Ishikawa (cell line): Measurements from ENCODE around the gene RFTN2.

Experiments
- CEBPB ChIP-seq: IDR thresholded peaks from 2 replicates; pipeline ENCODE4 v1.6.1; 2012
- CREB1 ChIP-seq: IDR thresholded peaks from 2 replicates; pipeline ENCODE4 v1.6.1; 2012; ENCODE audit warnings: low read depth
- EGR1 ChIP-seq: IDR thresholded peaks from 2 replicates; pipeline ENCODE4 v1.6.1; 2012
- EP300 ChIP-seq: IDR thresholded peaks from 2 replicates; pipeline ENCODE4 v1.6.1; 2012; ENCODE audit warnings: borderline replicate concordance
- FOXM1 ChIP-seq: IDR thresholded peaks from 2 replicates; pipeline ENCODE4 v1.6.1; 2012; ENCODE audit warnings: low read depth, borderline replicate concordance
- NFIC ChIP-seq: IDR thresholded peaks from 2 replicates; pipeline ENCODE4 v1.6.1; 2012
- RAD21 ChIP-seq: IDR thresholded peaks from 2 replicates; pipeline ENCODE4 v1.6.1; 2012; ENCODE audit warnings: low read depth
- TAF1 ChIP-seq: IDR thresholded peaks from 2 replicates; pipeline ENCODE4 v1.6.1; 2012; ENCODE audit warnings: low read depth, mild to moderate bottlenecking
- TCF12 ChIP-seq: IDR thresholded peaks from 2 replicates; pipeline ENCODE4 v1.6.1; 2012; ENCODE audit warnings: low read depth
- TEAD4 ChIP-seq: IDR thresholded peaks from 2 replicates; pipeline ENCODE4 v1.6.1; 2012
- YY1 ChIP-seq: IDR thresholded peaks from 2 replicates; pipeline ENCODE4 v1.6.1; 2012; ENCODE audit warnings: low read depth
- ZBTB7A ChIP-seq: IDR thresholded peaks from 2 replicates; pipeline ENCODE4 v1.6.1; 2012; ENCODE audit warnings: low read depth
- TF ChIP-seq, protein P1 (sequence below): IDR thresholded peaks from 2 replicates; pipeline ENCODE4 v1.6.1; 2012
- TF ChIP-seq, protein P2 (sequence below): IDR thresholded peaks from 2 replicates; pipeline ENCODE4 v1.6.1; 2012; ENCODE audit warnings: low read depth, mild to moderate bottlenecking
- TF ChIP-seq, protein P3 (sequence below): IDR thresholded peaks from 2 replicates; pipeline ENCODE4 v1.6.1; 2012

RFTN2 gene

DNA sequence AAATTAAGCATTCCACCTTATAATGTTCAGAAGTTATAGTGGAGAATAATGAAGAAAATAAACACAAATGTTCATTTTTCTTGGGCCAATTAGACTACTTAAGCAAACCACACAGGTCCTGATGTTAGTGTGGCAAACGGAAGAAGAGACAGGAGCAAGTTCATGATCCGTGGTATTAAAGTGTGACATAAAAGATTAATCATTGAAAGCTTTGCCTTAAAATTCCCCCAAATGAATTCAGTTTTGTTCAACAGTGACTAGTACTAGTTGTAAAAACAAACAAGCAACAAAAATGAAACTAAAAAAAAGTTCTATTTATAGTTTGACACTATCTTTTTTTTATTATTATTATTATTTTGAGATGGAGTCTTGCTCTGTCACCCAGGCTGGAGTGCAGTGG is 73.7 kb downstream of the RFTN2 start:
- TF ChIP-seq, protein P1, sequence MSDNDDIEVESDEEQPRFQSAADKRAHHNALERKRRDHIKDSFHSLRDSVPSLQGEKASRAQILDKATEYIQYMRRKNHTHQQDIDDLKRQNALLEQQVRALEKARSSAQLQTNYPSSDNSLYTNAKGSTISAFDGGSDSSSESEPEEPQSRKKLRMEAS, result no peak
- TF ChIP-seq YY1, result no peak
- TF ChIP-seq CREB1, result no peak
- TF ChIP-seq TCF12, result no peak

DNA sequence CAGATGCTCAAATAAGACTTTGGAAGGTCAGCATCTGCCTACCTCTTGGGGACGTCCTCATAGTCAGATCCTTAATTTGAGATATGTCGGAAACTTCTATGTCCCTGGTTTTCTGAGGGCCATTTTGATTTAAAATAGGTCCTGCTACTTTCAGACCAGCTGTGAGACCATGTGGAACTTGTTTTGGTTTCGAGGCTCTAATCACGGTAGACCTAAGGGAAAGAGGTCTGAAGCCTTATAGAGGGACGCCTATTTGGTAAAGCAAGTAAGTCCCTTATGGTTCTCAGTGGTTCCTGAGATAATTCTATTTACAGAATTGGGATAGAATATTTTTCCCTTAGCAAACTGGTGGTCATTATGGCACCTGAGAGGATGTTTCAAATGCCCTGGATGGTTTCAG is 75.1 kb downstream of the RFTN2 start:
- TF ChIP-seq, protein P2, sequence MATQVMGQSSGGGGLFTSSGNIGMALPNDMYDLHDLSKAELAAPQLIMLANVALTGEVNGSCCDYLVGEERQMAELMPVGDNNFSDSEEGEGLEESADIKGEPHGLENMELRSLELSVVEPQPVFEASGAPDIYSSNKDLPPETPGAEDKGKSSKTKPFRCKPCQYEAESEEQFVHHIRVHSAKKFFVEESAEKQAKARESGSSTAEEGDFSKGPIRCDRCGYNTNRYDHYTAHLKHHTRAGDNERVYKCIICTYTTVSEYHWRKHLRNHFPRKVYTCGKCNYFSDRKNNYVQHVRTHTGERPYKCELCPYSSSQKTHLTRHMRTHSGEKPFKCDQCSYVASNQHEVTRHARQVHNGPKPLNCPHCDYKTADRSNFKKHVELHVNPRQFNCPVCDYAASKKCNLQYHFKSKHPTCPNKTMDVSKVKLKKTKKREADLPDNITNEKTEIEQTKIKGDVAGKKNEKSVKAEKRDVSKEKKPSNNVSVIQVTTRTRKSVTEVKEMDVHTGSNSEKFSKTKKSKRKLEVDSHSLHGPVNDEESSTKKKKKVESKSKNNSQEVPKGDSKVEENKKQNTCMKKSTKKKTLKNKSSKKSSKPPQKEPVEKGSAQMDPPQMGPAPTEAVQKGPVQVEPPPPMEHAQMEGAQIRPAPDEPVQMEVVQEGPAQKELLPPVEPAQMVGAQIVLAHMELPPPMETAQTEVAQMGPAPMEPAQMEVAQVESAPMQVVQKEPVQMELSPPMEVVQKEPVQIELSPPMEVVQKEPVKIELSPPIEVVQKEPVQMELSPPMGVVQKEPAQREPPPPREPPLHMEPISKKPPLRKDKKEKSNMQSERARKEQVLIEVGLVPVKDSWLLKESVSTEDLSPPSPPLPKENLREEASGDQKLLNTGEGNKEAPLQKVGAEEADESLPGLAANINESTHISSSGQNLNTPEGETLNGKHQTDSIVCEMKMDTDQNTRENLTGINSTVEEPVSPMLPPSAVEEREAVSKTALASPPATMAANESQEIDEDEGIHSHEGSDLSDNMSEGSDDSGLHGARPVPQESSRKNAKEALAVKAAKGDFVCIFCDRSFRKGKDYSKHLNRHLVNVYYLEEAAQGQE, result no peak
- TF ChIP-seq ZBTB7A, result no peak
- TF ChIP-seq FOXM1, result no peak
- no peak for TF ChIP-seq EGR1
- TF ChIP-seq, protein P3, sequence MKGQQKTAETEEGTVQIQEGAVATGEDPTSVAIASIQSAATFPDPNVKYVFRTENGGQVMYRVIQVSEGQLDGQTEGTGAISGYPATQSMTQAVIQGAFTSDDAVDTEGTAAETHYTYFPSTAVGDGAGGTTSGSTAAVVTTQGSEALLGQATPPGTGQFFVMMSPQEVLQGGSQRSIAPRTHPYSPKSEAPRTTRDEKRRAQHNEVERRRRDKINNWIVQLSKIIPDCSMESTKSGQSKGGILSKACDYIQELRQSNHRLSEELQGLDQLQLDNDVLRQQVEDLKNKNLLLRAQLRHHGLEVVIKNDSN, result no peak
- TF ChIP-seq, protein P1, result no peak
- no peak for TF ChIP-seq CEBPB
- no peak for TF ChIP-seq RAD21
- no peak for TF ChIP-seq TCF12
- TF ChIP-seq TEAD4, result no peak

DNA sequence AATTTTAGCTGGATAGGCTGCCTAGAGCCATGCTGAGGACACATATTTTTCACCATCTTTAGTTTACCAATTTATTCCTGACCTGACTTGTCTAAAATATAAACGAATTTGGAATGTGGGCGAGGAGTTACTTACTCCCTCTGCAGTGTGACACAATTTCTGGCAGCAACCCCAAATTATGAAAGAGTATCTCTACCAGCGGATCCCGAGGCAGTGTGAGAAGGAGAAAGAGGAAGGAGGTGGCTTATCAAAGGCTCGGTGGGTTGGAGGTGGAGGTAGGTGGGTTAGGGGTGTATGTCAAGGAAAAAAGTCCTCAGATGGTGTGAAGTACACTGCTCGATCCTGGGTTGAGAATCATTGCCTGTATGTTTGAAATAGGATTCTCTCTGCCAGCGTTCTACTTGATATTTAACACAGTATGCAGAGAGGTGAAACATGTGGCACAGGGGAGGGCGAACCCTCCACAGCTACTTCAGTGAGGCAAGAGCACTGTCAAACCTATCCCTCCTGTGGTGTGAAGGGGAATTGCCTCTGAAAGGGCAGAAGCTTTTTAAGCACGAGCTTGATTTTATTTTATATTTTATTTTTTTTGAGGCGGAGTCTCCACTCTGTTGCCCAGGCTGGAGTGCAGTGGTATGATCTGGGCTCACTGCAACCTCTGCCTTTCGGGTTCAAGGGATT is 76.0 kb downstream of the RFTN2 start:
- TF ChIP-seq EGR1, result no peak
- no peak for TF ChIP-seq FOXM1
- no peak for TF ChIP-seq ZBTB7A
- no peak for TF ChIP-seq CREB1
- no peak for TF ChIP-seq NFIC
- no peak for TF ChIP-seq RAD21
- TF ChIP-seq, protein P2, result no peak

DNA sequence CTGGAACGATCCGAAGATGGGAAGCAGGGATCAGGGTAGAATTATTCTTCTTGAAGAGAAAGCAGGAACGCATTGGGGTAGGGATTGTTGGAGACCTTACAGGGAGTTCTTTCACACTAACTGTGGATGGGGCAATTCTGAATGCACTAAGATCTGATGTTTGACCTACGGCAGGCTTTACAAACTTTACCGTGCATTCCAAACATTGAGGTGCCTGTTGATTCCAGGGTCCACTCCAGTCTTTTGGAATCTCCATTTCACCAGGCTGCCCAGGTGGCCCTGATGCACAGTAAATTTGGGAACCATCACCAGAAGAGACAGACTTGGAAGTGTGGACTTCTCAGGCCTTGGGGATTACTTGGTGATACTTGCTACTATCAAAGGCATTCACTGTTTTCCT is 76.9 kb downstream of the RFTN2 start:
- TF ChIP-seq, protein P1, result no peak
- TF ChIP-seq EGR1 (no peak), FOXM1 (no peak), EP300 (no peak), CEBPB (no peak), ZBTB7A (no peak), TAF1 (no peak), NFIC (no peak), CREB1 (no peak), TCF12 (no peak), YY1 (no peak), TEAD4 (no peak), RAD21 (no peak)
- TF ChIP-seq, protein P2, result no peak
- TF ChIP-seq, protein P3, result no peak

DNA sequence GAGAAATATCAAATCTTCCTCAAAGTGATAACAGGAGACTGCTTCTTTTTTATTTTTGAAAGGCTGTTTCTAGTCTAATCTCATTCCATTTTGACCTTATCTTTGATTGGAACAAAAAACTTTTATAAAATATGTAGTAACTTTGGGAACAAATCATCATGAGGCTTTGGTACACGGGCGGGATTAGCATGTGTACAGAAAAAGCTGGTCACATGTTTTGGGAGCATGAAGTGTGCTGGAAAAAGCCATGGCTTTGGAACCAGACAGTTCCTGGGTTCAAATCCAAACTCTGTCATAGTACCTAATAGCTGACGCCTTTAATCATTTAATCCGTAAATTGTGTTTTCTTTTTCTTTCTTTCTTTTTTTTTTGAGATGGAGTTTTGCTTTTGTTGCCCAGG is 78.2 kb downstream of the RFTN2 start:
- TF ChIP-seq EP300 (no peak), TEAD4 (no peak), FOXM1 (no peak), RAD21 (no peak), YY1 (no peak), ZBTB7A (no peak), TAF1 (no peak), CREB1 (no peak), EGR1 (no peak), CEBPB (no peak), TCF12 (no peak), NFIC (no peak)
- TF ChIP-seq, protein P2, result no peak
- TF ChIP-seq, protein P3, result no peak
- TF ChIP-seq, protein P1, result no peak
